Fibroblast of peridontal ligament (primary cell): ENCODE data around the gene GDPD3.
"Not testable (repeated sequence)": the region's sequence is repeated elsewhere in the genome, so short reads cannot be mapped to it uniquely, and the experiment has no call there.

Source experiments
- DNase-seq: peaks from one replicate; pipeline ENCODE4 v3.0.0-alpha.2; 2010; ENCODE audit errors: extremely low read depth

GDPD3 gene

DNA sequence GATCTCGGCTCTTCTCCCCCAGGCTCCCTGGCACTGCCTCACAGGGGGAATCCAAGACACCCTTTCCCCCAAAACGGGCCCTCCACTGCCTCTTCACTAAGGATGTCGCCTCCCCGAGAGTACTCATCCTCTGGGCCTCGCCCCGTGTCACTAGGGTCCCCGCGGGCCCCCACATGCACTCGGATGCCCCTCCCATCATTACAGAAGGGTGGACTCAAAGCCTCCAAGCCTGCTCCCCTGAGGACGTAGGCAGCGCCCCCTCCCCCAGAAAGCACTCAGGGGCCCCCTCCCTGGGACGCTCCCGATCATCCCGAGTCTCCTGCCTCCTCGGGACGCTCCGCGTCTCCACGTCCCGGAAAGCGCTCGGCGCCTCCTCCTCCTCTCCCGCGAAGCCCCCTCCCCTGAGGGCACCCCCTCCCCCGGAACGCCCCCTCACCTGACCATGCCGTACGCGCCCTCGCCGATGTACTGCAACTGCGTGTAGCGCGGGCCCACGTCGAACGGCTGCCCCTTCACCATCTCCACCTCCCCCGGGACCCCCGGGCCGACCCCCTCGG is 9.3 kb upstream of the GDPD3 start:
- no peak for DNase-seq

DNA sequence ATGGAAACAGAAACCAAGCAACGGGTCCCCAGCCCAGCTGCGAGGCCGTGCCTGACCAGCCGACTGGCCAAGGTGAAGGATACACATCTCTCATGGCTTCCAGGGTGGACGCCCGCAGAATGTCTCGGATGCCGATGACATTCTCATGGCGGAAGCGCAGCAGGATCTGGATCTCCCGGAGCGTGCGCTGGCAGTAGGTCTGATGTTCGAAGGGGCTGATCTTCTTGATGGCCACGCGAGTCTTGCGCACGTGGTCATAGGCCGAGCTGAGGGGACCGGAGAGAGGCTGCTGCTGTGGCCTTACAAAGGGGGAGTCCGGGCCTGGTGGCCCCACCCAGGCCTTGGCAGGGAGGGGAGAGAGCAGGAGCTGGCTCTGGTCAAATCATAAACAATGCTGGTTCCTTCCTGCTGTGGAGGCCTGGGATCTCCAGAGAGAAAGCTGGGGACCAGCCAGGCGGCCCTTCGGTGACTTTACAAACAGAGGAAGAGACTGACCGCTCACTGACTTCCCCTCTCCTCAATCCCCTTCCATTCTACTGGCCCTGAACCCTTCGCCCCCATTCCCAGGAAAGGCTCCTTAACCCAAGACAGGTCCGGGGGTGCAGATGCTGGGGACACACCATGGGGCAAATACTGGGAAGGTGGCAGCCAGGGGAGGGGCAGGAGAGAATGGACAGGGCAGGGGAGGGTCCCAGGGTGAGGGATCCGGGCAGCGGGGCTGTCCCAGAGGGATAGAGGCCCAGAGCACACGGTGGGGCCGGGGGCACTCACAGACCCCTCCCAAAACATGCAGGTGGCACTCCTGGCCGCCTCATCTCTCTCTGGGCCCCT is 8.6 kb upstream of the GDPD3 start:
- DNase-seq, result no peak

DNA sequence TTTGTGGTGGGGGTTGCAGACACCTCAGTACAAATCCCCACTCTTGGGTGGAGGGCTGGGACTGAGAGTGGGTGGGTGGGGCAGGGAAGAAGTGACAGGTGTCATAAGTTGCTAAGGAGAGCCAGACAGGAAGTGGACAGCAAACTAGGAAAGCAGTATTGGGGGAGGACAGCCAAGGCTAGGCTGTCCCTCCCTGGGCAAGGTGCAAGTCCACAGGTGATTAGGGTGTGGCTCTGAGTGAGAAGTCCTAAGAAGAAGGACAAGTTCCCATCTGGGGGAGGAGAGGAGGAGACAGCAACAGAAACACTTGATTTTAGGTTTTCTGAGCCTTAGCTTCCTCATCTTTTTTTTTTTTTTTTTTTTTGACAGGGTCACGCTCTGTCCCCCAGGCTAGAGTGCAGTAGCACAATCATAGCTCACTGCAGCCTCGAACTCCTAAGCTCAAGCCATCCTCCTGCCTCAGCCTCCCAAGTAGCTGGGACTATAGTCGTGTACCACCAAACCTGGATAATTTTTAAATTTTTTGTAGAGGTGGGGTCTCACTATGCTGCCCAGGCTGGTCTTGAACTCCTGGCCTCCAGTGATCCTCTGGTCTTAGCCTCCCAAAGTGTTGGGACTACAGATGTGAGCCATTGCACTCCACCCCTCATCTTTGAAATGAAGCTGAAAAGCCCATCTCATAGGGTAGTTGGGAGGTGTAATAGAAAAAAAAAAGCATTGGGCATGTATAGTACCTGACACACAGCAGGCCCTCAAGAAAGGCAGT is 7.2 kb upstream of the GDPD3 start:
- DNase-seq, result no peak

DNA sequence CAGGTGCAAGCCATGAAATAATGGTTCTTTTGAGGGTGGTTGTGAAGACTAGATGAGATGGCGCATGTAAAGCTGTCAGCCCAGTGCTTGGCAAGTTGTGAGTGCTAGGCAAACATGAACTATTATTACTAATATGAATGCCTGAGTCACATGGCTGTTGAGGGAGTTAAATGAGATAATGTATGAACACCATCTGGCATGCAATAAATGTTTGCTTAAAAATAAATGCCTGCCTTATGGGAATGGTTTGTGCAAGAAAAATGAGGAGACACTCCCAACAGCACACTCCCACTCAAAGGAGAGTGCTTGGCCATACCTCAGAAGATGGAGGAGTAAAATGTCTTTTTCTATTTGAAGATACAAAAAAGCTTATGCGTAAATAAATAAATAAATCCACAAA is 6.1 kb upstream of the GDPD3 start:
- DNase-seq, result no peak

DNA sequence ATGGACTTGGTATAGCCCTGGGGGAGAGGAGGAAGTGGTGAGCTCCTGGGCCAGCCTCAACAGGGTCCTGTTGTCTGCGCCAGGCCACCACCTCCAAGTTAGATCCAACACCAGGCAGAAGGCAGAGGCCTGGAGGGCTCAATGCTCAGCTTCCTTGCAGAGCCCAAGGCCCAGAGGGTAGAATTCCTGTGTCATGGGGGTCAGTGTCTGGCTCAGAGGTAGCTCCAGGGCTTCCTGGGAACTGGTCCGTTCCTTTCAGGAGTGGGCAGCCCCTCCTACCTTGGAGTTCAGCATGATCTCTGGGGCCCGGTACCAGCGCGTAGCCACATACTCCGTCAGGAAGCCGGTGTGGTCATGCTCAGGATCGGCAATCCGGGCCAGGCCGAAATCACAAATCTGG is 4.4 kb upstream of the GDPD3 start:
- no peak for DNase-seq

DNA sequence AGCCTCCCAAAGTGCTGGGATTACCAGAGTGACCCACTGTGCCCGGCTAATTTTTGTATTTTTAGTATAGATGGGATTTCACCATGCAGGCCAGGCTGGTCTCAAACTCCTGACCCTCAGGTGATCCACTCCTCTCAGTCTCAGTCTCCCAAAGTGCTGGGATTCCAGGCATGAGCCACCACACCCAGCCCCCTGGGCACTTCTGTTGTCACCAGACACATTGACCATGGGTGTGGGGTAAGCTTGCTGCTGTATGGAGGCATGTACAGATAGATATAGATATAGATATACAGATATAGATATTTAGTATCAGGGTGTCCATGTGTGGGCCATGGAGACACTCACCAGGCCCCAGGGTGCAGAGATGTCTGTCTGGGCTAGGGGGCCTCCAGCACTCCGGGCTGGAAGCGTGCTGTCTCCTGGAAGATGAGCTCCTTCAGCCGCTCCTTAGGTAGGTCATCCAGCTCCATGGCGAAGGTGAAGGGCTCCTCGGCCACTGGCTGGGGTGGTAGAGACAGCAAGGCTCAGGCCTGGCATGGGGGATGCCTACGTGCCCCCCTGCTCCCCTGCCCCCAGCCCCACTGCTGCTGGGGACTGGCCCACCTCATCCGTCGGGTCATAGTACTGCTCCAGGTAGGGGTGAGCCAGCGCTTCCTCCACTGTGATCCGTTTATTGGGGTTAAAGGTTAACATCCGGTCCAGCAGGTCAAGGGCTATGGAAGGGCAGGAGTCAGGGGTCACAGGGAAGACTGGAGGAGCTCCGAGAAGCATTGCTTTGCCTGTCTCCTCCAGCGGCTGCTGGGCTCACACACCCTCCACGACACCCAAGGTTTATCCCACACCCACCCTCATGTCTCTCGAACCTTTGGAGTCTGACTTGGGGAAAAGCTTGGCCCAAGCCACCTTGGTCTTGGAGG is 3.2 kb upstream of the GDPD3 start:
- DNase-seq, result no peak

DNA sequence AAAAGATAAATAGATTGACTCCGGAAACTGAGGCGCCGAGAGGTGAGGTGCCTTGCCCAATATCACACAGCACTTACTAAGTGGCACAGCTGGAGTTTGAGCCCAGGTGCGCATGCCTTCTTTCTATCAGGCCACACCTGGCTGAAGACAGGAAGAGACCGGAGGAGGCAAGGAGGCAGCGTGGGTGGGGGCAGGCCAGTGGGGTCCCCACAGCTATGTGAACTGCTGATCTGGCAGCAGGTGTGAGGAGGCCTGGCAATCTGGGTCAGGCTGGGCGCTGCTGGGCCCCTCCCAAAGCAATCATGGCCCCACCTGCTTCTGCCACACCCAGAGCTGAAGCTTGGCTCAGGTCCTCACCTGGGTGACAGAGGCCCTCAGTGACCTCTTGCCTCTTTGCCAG is 1.9 kb upstream of the GDPD3 start:
- DNase-seq, result no peak

DNA sequence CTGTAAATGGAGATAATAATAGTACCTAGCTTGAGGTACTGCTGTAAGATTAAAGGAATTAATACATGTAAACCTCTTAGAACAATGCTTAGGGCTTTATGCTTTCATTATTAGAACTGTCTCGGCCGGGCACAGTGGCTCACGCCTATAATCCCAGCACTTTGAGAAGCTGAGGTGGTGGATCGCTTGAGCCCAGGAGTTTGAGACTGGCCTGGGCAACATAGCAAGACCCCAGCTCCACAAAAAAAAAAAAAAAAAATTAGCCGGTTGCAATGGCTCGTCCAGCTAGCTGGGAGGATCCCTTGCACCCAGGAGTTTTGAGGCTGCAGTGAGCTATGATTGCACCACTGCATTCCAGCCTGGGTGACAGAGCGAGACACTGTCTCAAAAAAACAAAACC is 1.5 kb upstream of the GDPD3 start:
- not testable (repeated sequence) for DNase-seq

DNA sequence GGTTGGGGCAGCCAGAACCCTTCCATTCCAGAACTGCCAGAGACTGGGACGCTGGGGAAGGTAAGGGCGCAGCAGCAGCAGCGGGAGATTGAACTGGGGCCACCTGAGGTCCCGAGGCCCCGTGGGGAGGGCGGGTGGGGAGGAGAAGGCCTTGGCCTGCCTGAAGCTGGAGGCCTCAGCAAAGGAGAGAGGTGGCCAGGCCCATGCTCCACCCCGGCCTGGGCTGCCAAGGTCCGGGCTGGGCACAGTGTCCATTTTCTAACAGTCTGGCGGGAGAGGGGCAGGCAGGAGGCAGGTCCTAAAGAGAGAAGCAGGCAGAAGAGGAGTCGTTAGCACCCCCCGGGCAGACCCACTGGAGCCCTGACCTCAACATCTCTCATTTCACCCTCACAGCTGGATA is 1.1 kb upstream of the GDPD3 start:
- no peak for DNase-seq

DNA sequence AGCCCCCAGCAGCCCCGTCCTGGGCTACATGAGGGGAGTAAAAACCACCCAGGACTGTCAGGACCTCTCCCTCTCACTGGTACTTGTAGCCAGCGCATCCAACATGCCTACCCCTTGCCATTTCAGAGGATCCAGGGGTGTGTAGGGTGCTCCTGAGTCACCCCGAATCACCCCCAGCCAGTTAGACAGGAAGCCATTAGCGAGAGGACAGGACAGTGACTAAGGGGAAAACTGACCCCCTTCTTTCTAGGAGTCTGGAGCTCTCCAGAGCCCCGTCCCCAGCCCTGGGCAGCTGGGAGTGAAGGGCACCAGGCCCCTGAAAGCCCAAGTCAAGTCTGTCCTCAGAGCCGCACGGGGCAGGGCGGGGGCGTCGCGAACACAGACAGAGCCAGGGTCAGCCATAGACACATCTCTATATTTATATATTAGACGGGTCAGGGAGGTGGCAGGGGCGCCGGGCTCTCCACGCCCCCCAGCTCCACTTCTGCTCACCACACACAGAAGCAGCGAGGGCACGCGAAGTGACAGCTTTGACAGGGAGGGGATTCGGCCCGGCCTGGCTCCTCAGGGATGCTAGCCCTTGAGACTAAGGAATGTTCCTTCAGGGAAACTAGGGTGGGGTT is 485 bp upstream of the GDPD3 start:
- DNase-seq, result no peak

DNA sequence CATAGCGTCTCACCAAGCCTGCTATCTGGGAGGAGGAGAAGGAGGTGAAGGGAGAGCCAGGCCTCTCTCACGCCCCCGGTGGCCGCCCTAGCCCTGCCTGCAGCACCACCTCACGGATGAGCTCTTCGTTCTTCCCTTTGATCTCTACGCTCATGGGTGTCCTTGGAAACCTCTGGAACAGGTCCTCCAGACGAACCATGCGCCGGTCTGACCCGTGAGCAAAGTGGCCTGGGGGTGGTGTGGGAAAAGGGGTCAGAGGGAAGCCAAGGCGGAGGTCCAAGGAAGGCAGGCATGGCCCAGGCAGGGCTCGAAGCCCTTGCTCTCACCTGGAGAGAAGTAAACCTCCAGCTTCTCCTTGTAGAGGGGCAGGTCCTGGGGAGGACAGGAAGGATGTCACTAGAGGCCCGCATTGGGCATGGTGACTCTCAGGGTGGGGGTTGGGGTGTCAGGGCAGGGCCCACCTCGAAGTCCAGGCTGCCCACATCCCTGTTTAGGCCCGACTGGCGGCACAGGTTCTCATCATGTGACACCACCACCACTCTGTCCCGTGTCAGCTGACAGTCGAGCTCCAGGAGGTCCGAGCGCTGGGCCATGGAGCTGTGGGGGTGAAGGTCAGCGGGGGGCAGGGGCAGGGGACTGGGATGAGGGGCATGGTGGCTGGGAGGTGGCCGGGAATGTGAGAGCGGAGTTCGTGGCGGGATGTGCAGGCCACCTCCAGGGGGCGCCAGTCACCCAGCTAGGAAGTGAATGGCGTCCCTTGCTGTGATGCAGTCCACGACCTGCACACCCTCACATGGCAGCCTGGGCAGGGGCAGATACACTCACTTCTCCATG is 923 bp downstream of the GDPD3 start:
- DNase-seq, result peak; percentile 54

DNA sequence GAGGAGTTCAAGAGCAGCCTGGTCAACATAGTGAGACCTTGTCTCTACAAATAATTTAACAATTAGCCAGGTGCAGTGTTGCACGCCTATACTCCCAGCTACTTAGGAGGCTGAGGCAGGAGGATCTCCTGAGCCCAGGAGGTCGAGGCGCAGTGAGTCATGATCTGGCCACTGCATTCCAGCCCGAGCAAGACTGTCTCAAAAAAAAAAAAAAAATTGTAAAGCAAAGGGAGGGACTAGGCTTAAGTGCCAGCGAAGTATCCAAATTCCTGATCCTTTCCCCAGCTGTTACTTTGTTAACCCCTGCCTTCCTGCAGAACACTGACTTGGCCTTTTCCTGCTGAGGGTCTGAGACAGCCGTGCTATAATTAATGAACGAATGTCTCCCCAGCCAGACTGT is 2.7 kb downstream of the GDPD3 start:
- DNase-seq, result no peak

DNA sequence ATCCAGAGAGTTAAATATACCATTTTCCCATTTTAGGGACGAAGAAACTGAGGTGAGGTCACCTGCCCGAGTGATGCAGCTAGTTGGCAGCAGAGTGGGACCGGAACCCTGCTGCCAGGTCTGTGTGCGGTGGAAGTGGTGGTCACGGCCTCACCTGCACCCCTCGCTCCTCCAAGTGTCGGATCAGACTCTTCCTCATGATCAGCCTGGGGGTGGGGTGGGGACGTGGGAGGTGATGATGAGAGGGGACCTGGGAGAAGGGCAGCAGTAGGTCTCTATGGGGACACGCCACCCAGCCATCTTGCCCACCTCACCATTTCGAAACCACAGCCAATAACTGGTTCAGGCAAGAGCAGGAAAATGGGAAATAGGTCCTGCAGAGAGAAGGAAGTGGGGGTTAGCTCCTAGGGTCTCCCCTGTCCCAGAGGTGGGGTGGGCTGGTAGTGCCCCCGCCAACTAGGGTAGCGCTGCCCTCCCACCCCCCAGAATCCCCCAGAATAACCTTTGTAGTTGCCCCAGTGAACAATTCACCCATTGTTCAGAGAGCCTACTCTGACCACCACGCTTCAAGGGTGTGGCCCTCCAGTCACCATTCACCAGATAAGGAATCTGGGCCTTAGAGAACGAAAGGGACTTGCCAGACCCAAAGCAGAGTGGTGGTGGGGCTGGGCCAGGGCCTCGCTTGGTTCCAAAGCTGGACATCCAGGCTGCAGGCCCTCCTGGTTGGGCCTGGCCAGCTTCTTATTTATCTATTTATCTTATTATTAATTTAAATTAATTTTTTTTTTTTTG is 5.1 kb downstream of the GDPD3 start:
- DNase-seq, result no peak

DNA sequence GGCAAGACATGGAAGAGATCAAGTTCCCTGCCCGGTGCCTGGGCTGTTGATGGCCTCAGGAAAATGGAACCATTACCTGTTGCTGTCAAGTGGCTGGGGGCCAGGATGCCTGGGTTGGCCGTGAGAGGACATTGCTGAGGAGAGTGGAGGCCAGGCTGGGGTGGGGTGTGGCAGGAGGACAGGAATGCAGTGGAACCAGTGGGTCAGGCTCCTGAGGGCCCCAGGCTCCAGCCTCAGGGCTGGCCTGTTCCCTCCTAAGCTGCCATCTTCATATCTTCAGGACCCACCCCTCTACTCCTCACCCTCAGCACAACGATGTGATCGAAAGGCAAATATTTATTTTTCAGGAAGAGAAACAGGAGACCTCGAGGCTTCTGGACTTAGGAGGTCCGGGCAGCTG is 8.8 kb downstream of the GDPD3 start:
- no peak for DNase-seq

DNA sequence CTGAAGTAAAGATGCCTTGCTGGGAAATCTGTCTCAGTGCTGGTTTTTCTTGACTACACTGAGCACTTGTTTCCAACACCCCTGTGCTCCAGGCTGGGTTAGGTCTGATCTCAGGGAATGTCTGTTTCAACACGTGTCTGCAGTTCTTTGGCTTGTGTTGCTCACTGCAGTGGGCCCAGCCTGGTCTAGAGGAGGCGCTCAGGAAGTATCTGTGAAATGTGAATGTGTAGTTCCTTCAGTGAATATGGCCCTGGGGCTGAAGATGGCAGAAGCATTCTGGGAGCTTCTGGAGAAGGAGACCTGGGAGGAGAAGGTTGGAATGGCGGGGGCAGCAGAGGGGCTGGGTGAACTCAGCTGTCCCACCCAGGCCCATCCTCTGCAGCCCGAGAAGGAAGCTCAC is 9.2 kb downstream of the GDPD3 start:
- no peak for DNase-seq

DNA sequence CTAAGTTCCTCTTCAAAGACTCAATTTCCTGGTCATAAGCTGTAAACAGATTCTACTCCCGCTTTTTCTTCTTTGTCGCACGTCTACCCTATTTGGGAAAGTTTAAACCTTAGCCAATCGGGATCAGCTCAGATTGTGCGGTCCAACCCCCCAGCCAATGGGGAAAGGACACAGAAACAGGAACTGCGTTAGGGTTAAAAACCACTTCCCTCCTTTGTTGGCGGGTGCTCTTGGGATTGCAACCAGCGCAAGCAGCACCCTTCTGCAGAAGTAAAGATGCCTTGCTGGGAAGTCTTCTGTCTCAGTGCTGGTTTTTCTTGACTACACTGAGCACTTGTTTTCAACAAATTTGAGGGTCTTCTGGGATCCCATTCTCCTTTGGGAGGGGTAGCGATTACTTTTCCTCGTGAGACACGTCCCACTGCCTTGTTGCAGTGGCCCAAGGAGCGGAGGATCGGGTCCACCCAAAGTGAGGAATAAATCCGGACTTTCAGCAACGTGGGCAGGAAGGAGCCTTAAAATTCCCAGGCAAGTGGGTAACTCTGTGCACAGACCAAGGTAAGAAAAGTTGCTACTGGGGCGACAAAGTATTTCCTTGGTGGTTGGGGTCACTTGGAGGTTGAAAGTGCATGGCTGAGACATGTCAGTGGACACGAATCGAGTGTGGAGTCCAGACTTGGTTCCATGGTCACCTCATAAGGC is 16.3 kb downstream of the GDPD3 start:
- DNase-seq, result no peak

DNA sequence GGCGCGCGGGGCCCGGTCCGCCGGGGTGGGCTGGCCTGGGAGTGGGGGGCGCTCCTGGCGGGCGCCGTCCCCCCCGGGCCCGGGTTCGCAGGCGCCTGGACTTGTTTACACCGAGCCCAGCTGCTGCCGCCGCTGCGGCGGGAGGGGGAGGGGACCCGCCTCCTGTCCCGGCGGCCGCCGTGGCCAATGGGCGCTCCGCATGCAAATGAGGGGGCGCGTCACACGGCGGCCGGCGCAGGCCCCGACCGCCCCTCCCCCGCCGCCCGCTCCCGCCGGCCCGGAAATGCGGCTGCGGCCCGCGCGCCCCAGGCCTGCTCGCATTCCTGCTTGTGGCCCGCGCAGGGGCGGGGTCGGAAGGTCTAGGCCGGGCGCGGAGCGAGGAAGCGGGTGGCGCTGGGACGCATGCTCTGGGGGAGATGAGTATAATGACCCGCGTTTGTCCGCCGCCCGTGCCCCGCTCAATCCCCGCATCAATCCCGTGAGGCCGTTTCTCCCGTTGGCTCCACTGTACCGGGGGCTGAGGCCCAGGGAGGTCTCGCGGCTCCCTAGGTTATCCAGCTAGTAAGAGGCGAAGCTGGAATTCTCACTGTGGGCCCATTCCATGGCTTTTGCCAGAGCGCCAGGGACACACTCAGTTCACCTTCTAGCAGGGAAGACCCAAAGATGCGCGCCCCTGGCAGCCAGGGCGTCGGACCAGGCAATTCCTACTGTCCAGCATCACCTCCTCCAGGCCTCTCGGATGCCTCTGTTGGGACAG is 17.1 kb downstream of the GDPD3 start, which contains the start of gene YPEL3:
Gene YPEL3, minus strand, starts transcription at position 109 of the 757 bp plus-strand sequence. CDS start 731 bp downstream, outside the sequence.
- peak; percentile 73 for DNase-seq
